ENCODE results near the gene SLC25A11. TPM values are rescaled to one million over a fixed set of nuclear protein-coding genes. Genes with fewer than 3 reads are reported as not detected.

Gene SLC25A11
- total and polyA plus RNA-seq, 2 donors (not counting 1 experiment from before 2014, with no cell fraction given) = 32.3 to 44.4 TPM

DNA sequence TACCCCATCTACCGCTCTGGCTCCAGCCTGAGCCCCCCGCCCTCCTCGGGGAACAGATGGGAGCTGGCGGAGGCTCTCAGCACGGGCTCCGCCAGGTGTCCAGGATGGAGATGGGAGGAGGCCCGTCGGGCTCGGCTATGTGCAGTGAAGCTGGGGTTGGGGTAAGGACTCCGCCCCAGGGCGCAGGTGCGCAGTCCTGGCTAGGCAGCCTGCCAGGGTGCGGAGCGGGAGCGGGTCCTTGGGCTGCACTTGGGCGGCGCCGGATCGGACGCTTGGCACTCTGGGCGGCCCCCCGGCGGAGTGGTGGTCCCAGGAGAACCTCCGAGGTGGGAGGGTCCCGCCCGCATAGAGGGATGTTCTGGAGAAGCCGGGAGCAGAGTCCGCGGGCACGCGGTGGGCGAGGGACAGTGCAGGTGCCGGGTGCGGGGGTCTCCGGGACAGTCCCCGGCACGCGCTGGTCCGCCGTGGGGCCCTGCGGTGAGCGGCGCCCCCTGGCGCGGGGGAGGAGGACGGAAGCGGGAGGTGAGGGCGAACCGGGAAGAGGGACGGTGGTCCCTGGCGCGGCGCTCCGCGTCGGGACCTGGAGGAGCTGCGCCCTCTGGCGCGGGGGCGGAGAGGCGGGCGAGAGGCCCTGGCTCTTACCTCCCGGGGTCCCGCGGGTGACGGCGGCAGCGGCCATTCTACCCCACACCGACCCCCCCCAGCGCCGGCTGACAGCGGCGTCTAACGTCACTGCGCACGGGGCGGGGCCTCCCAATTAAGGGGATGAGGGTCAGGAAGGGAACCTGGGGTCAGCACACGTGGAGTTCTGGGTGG lies 47.3 kb upstream of the SLC25A11 start, which contains the start of gene CAMTA2:
Gene CAMTA2 (minus strand): TSS at position 725 of the 816 bp plus-strand sequence. CDS start 1,453 bp downstream, outside the sequence.
- CTCF ChIA-PET = interaction anchor here (0.7 to 5.9 kb wide), 16 partner anchors 8 to 325 kb away, joined by 3 to 35 read pairs (median 3); partner anchors contain the start of genes CHRNE, INCA1, KIF1C and RNF167
- peaks cover 6% of the 10 kb centered on the region for H3K79me2 ChIP-seq (ENCODE audit: control insufficient read depth, insufficient read depth, low read length)
- H3K9me3 ChIP-seq (ENCODE audit: control extremely low read depth in 1 of 3, control insufficient read depth in 2 of 3, insufficient read depth in 1 of 3, low read length in 2 of 3) = no peaks in the 10 kb centered on the region
- DNase-seq (peak; percentile 91), ATAC-seq (ENCODE audit: low read depth) (peak; percentile 89)
- H3K4me1 ChIP-seq (ENCODE audit: control insufficient read depth in 2 of 2, insufficient read depth in 2 of 2, low read length in 2 of 2) = peaks cover 21 to 28% of the 10 kb centered on the region in 2 donors
- TF ChIP-seq, protein P1, sequence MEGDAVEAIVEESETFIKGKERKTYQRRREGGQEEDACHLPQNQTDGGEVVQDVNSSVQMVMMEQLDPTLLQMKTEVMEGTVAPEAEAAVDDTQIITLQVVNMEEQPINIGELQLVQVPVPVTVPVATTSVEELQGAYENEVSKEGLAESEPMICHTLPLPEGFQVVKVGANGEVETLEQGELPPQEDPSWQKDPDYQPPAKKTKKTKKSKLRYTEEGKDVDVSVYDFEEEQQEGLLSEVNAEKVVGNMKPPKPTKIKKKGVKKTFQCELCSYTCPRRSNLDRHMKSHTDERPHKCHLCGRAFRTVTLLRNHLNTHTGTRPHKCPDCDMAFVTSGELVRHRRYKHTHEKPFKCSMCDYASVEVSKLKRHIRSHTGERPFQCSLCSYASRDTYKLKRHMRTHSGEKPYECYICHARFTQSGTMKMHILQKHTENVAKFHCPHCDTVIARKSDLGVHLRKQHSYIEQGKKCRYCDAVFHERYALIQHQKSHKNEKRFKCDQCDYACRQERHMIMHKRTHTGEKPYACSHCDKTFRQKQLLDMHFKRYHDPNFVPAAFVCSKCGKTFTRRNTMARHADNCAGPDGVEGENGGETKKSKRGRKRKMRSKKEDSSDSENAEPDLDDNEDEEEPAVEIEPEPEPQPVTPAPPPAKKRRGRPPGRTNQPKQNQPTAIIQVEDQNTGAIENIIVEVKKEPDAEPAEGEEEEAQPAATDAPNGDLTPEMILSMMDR (IDR thresholded peaks at IDR 0.05) = peak; percentile 88
- no peak for TF ChIP-seq EZH2 (IDR thresholded peaks at IDR 0.05; ENCODE audit: borderline replicate concordance, insufficient read depth, low read depth, low read length, poor library complexity, severe bottlenecking)
- intact Hi-C loops (cut with micrococcal nuclease) = loop anchor here (1.0 to 5.0 kb wide), 5 partner anchors 10 to 125 kb away; partner anchors contain the start of genes INCA1, KIF1C, SPAG7 and ZNF232
- H4K20me1 ChIP-seq (ENCODE audit: control insufficient read depth, insufficient read depth, low read length, poor library complexity, severe bottlenecking) = no peaks in the 10 kb centered on the region
- H3K4me2 ChIP-seq (replicated peaks; ENCODE audit: low read depth, low read length, poor library complexity, severe bottlenecking) = peak within 1 kb of the TSS; percentile 95
- H3K4me1 Mint-ChIP-seq = peaks cover 35% of the 10 kb centered on the region
- 2% methylated on average over 61 of the region's 78 CpGs for WGBS (ENCODE audit: insufficient coverage)
- peak within 1 kb of the TSS; percentile 96 for H2AFZ ChIP-seq (ENCODE audit: insufficient read depth, low read depth, low read length, poor library complexity, severe bottlenecking)
- no peaks in the 10 kb centered on the region for H3K27me3 Mint-ChIP-seq
- peak within 1 kb of the TSS; percentile 88 for H3K9ac ChIP-seq (ENCODE audit: low read length)
- peak within 1 kb of the TSS; percentile 84 to 90 for H3K27ac ChIP-seq (ENCODE audit: low read length in 2 of 2)
- peak within 1 kb of the TSS; percentile 91 for H3K4me3 Mint-ChIP-seq
- peak within 1 kb of the TSS; percentile 67 to 96 (median 81) for H3K4me3 ChIP-seq (ENCODE audit: control extremely low read depth in 1 of 5, extremely low read depth in 1 of 5, insufficient read depth in 1 of 5, low read depth in 2 of 5, low read length in 4 of 5)
- peak within 1 kb of the TSS; percentile 90 for H3K27ac Mint-ChIP-seq
- no peaks in the 10 kb centered on the region for H3K27me3 ChIP-seq (replicated peaks in 1 of 4; ENCODE audit: control extremely low read depth in 1 of 4, control insufficient read depth in 3 of 4, insufficient read depth in 4 of 4, low read length in 3 of 4)
- peaks cover 0 to 10% of the 10 kb centered on the region in 2 experiments for H3K36me3 ChIP-seq (replicated peaks in 1 of 2; ENCODE audit: control extremely low read depth in 1 of 2, control insufficient read depth in 1 of 2, extremely low read depth in 1 of 2, insufficient read depth in 2 of 2, low read length in 1 of 2)
- no peaks in the 10 kb centered on the region for H3K9me3 Mint-ChIP-seq (ENCODE audit: insufficient read depth)
- POLR2A ChIA-PET = interaction anchor here (0.6 to 3.1 kb wide), 9 partner anchors 10 to 620 kb away, joined by 3 to 11 read pairs (median 6); partner anchors contain the start of genes INCA1, KIF1C, RNF167 and SLC25A11

All from B cell (primary cell).